Mesendoderm (in vitro differentiated cells): Measurements from ENCODE around the gene DDI2.
"Not testable (repeated sequence)": the region's sequence is repeated elsewhere in the genome, so short reads cannot be mapped to it uniquely, and the experiment has no call there.

Experiments
- DNase-seq: peaks from one replicate; pipeline ENCODE4 v3.0.0; 2013
- H2AK5ac ChIP-seq: 2 replicates; pipeline ENCODE4 v1.6.1; 2013; ENCODE audit warnings: low read length, inconsistent platforms
- H2BK120ac ChIP-seq: 2 replicates; pipeline ENCODE4 v1.6.1; 2013; ENCODE audit warnings: low read depth, mild to moderate bottlenecking, low read length, moderate library complexity, mixed read lengths
- H2BK15ac ChIP-seq: replicated peaks from 2 replicates; pipeline ENCODE4 v1.6.1; 2013; ENCODE audit warnings: low read depth, mild to moderate bottlenecking, moderate library complexity
- H2BK5ac ChIP-seq: 2 replicates; pipeline ENCODE4 v1.6.1; 2013; ENCODE audit warnings: low read length, inconsistent platforms
- H3K18ac ChIP-seq: 2 replicates; pipeline ENCODE4 v1.6.1; 2013; ENCODE audit warnings: mild to moderate bottlenecking, low read length, mixed read lengths
- H3K23ac ChIP-seq: one replicate; pipeline ENCODE4 v1.6.1; 2013; ENCODE audit warnings: low read length
- H3K27ac ChIP-seq: 2 replicates; pipeline ENCODE4 v1.5.1; 2013; ENCODE audit warnings: low read depth, mild to moderate bottlenecking, inconsistent platforms, low read length, moderate library complexity
- H3K27me3 ChIP-seq: 2 replicates; pipeline ENCODE4 v1.6.1; 2013; ENCODE audit warnings: low read length, control low read depth, mild to moderate bottlenecking, inconsistent platforms; ENCODE audit not compliant: insufficient read depth, poor library complexity
- H3K36me3 ChIP-seq: 2 replicates; pipeline ENCODE4 v1.6.1; 2013; ENCODE audit warnings: low read length, inconsistent platforms; ENCODE audit not compliant: control insufficient read depth, insufficient read depth
- H3K4ac ChIP-seq: one replicate; pipeline ENCODE4 v1.6.1; 2013; ENCODE audit warnings: low read depth, mild to moderate bottlenecking, low read length, moderate library complexity
- H3K4me1 ChIP-seq: 2 replicates; pipeline ENCODE4 v1.6.1; 2013; ENCODE audit warnings: low read depth, low read length, inconsistent platforms; ENCODE audit not compliant: control insufficient read depth
- H3K4me2 ChIP-seq: 2 replicates; pipeline ENCODE4 v1.6.1; 2013; ENCODE audit warnings: low read length
- H3K4me3 ChIP-seq: 2 replicates; pipeline ENCODE4 v1.5.1; 2013; ENCODE audit warnings: mild to moderate bottlenecking, low read length
- H3K56ac ChIP-seq: one replicate; pipeline ENCODE4 v1.6.1; 2013; ENCODE audit warnings: low read length
- H3K79me1 ChIP-seq: 2 replicates; pipeline ENCODE4 v1.6.1; 2013; ENCODE audit warnings: low read length, inconsistent platforms
- H3K79me2 ChIP-seq: 2 replicates; pipeline ENCODE4 v1.6.1; 2013; ENCODE audit warnings: mild to moderate bottlenecking, low read length; ENCODE audit not compliant: control insufficient read depth, insufficient read depth
- H3K9ac ChIP-seq: 2 replicates; pipeline ENCODE4 v1.6.1; 2013; ENCODE audit warnings: low read length, inconsistent platforms
- H4K5ac ChIP-seq: one replicate; pipeline ENCODE4 v1.6.1; 2013; ENCODE audit warnings: low read length
- H4K8ac ChIP-seq: one replicate; pipeline ENCODE4 v1.6.1; 2013; ENCODE audit warnings: low read depth, mild to moderate bottlenecking, control low read depth, low read length, moderate library complexity
- WGBS: extraction: QIAGEN DNeasy Blood & Tissue Kit; methylation state at CpG from one replicate; pipeline ENCODE4 v1.1.7; 2013; ENCODE audit warnings: low lambda C conversion rate, missing lambda C conversion rate; ENCODE audit not compliant: insufficient coverage; ENCODE audit errors: extremely low coverage; 5-methylcytosine and 5-hydroxymethylcytosine counted together

Gene DDI2

GRCh38 chr1:15603050-15603965, 13.9 kb upstream of the DDI2 start:
- no peaks in the 10 kb centered on the region for H3K79me2 ChIP-seq
- peak; percentile 98 for DNase-seq
- H3K4me3 ChIP-seq: peak overlapping the region; percentile 38
- H3K18ac ChIP-seq: no peak overlapping the region
- no peak overlapping the region for H3K27ac ChIP-seq
- no peaks in the 10 kb centered on the region for H3K79me1 ChIP-seq
- H3K4ac ChIP-seq: no peak overlapping the region
- peaks cover 2% of the 10 kb centered on the region for H3K27me3 ChIP-seq
- H3K36me3 ChIP-seq: no peaks in the 10 kb centered on the region
- no peak overlapping the region for H2AK5ac ChIP-seq
- H3K23ac ChIP-seq: no peak overlapping the region
- no peaks in the 10 kb centered on the region for H3K4me1 ChIP-seq
- H4K8ac ChIP-seq: no peak overlapping the region
- peak overlapping the region; percentile 89 for H3K56ac ChIP-seq
- H3K4me2 ChIP-seq: peak overlapping the region; percentile 76
- H3K9ac ChIP-seq: peak overlapping the region; percentile 63
- no peak overlapping the region for H2BK15ac ChIP-seq
- H2BK5ac ChIP-seq: no peak overlapping the region
- 100% methylated on average over 2 of the region's 56 CpGs for WGBS
- H2BK120ac ChIP-seq: no peak overlapping the region
- H4K5ac ChIP-seq: no peak overlapping the region

DNA sequence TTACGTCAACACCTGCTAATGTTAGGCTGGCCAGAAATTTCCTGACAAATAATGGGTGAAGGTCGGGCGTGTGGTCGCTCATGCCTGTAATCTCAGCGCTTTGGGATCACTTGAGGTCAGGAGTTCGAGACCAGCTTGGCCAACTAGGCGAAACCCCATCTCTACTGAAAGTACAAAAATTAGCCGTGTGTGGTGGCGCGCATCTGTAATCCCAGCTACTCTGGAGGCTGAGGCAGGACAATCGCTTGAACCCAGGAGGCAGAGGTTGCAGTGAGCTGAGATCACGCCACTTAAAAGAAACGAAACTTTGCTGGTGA, 13.3 kb upstream of the DDI2 start:
- H3K4me2 ChIP-seq: peak overlapping the region; percentile 51
- WGBS: no CpG with 5 or more reads among the region's 13 CpGs
- not testable (repeated sequence) for H2BK15ac ChIP-seq, DNase-seq, H2BK5ac ChIP-seq, H3K79me2 ChIP-seq, H3K4me1 ChIP-seq, H4K5ac ChIP-seq, H3K36me3 ChIP-seq, H3K18ac ChIP-seq, H3K27ac ChIP-seq, H3K4ac ChIP-seq, H4K8ac ChIP-seq, H3K27me3 ChIP-seq, H2BK120ac ChIP-seq, H2AK5ac ChIP-seq, H3K23ac ChIP-seq, H3K4me3 ChIP-seq, H3K79me1 ChIP-seq
- H3K56ac ChIP-seq: peak overlapping the region; percentile 65
- peak overlapping the region; percentile 45 for H3K9ac ChIP-seq

- not testable (repeated sequence) for H3K79me2 ChIP-seq, H3K4ac ChIP-seq, H3K9ac ChIP-seq, H3K18ac ChIP-seq, H2BK5ac ChIP-seq, H3K4me3 ChIP-seq, H4K8ac ChIP-seq, H3K4me1 ChIP-seq, H3K23ac ChIP-seq, H3K56ac ChIP-seq, H2BK15ac ChIP-seq, H2AK5ac ChIP-seq, H3K27ac ChIP-seq, H3K79me1 ChIP-seq, DNase-seq, H3K4me2 ChIP-seq, H3K36me3 ChIP-seq, H2BK120ac ChIP-seq, H3K27me3 ChIP-seq, H4K5ac ChIP-seq
- no CpG with 5 or more reads among the region's 21 CpGs for WGBS
Observed at GRCh38 chr1:15604400-15604799, 12.9 kb upstream of the DDI2 start.

GRCh38 chr1:15605398-15606383, 11.6 kb upstream of the DDI2 start:
- Histone ChIP-seq H3K23ac (no peak overlapping the region), H3K4ac (no peak overlapping the region), H2BK5ac (no peak overlapping the region), H3K27ac (no peak overlapping the region), H4K5ac (no peak overlapping the region), H3K9ac (no peak overlapping the region), H3K18ac (no peak overlapping the region), H3K56ac (no peak overlapping the region), H3K79me2 (no peaks in the 10 kb centered on the region), H2AK5ac (no peak overlapping the region), H2BK15ac (no peak overlapping the region), H3K4me3 (no peak overlapping the region), H3K36me3 (no peaks in the 10 kb centered on the region), H4K8ac (no peak overlapping the region), H3K27me3 (peaks cover 2% of the 10 kb centered on the region), H3K79me1 (no peaks in the 10 kb centered on the region), H3K4me2 (no peak overlapping the region), H3K4me1 (no peaks in the 10 kb centered on the region), H2BK120ac (no peak overlapping the region)
- no CpG with 5 or more reads among the region's 11 CpGs for WGBS
- DNase-seq: no peak

- no peak overlapping the region for H3K9ac ChIP-seq
- no peaks in the 10 kb centered on the region for H3K4me1 ChIP-seq
- no peak overlapping the region for H3K4ac ChIP-seq
- H4K8ac ChIP-seq: no peak overlapping the region
- no peak overlapping the region for H3K56ac ChIP-seq
- no peak overlapping the region for H3K4me2 ChIP-seq
- H3K27me3 ChIP-seq: peaks cover 2% of the 10 kb centered on the region
- H3K79me2 ChIP-seq: no peaks in the 10 kb centered on the region
- DNase-seq: no peak
- no peak overlapping the region for H2BK120ac ChIP-seq
- no peak overlapping the region for H2AK5ac ChIP-seq
- no CpG with 5 or more reads among the region's 7 CpGs for WGBS
- H3K18ac ChIP-seq: no peak overlapping the region
- no peak overlapping the region for H3K27ac ChIP-seq
- H2BK5ac ChIP-seq: no peak overlapping the region
- H3K23ac ChIP-seq: no peak overlapping the region
- H3K4me3 ChIP-seq: no peak overlapping the region
- no peaks in the 10 kb centered on the region for H3K79me1 ChIP-seq
- H3K36me3 ChIP-seq: no peaks in the 10 kb centered on the region
- H4K5ac ChIP-seq: no peak overlapping the region
- H2BK15ac ChIP-seq: no peak overlapping the region
Observed at GRCh38 chr1:15609631-15610030, 7.6 kb upstream of the DDI2 start.
